Measurements from ENCODE around the gene PTGER1. TPM values are rescaled to one million over a fixed set of nuclear protein-coding genes. Genes with fewer than 3 reads are reported as not detected.

The PTGER1 gene
- total and polyA plus RNA-seq, 9 of the 15 experiments (the other 6 are each of a cell fraction or from before 2014, with no cell fraction given): 0.06 to 0.36 (median 0.31) TPM; not detected in 5

DNA sequence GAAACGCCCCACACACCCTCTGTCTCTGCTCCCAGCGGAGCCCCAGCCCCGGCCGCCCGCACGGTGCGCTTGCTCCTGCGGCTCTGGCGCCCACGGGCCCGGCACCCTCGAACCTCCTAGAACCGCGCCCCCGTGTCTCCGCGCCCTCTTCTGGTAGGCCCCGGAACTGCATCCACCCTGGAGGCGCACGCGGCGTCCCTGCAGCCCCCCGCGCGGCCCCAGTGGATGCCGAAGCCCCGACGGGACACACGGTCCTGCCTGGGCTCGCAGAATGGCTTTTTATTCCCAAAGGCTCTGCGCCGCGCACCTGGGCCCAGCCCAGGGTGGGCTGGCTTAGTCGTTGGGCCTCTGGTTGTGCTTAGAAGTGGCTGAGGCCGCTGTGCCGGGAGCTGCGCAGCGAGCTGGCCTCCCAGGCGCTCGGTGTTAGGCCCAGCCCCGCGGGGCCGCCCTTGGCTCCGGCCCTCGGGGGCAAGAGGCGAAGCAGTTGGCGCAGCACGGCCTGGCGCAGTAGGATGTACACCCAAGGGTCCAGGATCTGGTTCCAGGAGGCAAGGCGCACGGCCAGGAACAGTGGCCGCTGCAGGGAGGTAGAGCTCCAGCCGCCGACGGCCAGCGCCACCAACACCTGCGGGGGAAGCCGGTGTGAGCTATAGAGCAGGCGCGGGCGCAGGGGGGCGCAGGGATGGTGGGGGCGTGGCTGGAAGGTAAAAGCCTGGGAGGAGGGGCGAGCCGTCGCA lies 2.8 kb downstream of the PTGER1 start (continued):
- TF ChIP-seq, protein P1, sequence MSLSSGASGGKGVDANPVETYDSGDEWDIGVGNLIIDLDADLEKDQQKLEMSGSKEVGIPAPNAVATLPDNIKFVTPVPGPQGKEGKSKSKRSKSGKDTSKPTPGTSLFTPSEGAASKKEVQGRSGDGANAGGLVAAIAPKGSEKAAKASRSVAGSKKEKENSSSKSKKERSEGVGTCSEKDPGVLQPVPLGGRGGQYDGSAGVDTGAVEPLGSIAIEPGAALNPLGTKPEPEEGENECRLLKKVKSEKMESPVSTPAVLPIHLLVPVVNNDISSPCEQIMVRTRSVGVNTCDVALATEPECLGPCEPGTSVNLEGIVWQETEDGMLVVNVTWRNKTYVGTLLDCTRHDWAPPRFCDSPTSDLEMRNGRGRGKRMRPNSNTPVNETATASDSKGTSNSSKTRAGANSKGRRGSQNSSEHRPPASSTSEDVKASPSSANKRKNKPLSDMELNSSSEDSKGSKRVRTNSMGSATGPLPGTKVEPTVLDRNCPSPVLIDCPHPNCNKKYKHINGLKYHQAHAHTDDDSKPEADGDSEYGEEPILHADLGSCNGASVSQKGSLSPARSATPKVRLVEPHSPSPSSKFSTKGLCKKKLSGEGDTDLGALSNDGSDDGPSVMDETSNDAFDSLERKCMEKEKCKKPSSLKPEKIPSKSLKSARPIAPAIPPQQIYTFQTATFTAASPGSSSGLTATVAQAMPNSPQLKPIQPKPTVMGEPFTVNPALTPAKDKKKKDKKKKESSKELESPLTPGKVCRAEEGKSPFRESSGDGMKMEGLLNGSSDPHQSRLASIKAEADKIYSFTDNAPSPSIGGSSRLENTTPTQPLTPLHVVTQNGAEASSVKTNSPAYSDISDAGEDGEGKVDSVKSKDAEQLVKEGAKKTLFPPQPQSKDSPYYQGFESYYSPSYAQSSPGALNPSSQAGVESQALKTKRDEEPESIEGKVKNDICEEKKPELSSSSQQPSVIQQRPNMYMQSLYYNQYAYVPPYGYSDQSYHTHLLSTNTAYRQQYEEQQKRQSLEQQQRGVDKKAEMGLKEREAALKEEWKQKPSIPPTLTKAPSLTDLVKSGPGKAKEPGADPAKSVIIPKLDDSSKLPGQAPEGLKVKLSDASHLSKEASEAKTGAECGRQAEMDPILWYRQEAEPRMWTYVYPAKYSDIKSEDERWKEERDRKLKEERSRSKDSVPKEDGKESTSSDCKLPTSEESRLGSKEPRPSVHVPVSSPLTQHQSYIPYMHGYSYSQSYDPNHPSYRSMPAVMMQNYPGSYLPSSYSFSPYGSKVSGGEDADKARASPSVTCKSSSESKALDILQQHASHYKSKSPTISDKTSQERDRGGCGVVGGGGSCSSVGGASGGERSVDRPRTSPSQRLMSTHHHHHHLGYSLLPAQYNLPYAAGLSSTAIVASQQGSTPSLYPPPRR (CRISPR knock-in tag; IDR thresholded peaks at IDR 0.05; ENCODE audit: borderline replicate concordance): no peak
- TF ChIP-seq RBFOX2 (IDR thresholded peaks at IDR 0.05; ENCODE audit: low read depth, low read length) (peak; percentile 62), CBX1 (IDR thresholded peaks at IDR 0.05; ENCODE audit: low read depth) (peak; percentile 68), PHF20 (IDR thresholded peaks at IDR 0.05; ENCODE audit: partially characterized antibody) (peak; percentile 19), ATF1 (CRISPR knock-in tag; IDR thresholded peaks at IDR 0.05) (no peak), ATF1 (tag; IDR thresholded peaks at IDR 0.05) (peak; percentile 41), ZBTB17 (CRISPR knock-in tag; IDR thresholded peaks at IDR 0.05) (peak; percentile 68; the same call in 1 of the 2 replicates), NFXL1 (CRISPR knock-in tag; IDR thresholded peaks at IDR 0.05) (0 out of 2 replicates have a peak, but pooled peaks have one; percentile 56), NFIC (IDR thresholded peaks at IDR 0.05) (peak; percentile 30; the same call in 1 of the 2 replicates), SAP30 (IDR thresholded peaks at IDR 0.05; ENCODE audit: borderline replicate concordance, insufficient read depth, low read depth, low read length, poor library complexity, severe bottlenecking) (no peak), ZNF77 (CRISPR knock-in tag; IDR thresholded peaks at IDR 0.05) (no peak), ZFPM2 (CRISPR knock-in tag; IDR thresholded peaks at IDR 0.05) (peak; percentile 75; the same call in 1 of the 2 replicates), TCF3 (CRISPR knock-in tag; IDR thresholded peaks at IDR 0.05) (no peak), HDGF (IDR thresholded peaks at IDR 0.05) (no peak), ZBTB7A (IDR thresholded peaks at IDR 0.05; ENCODE audit: borderline replicate concordance, control insufficient read depth, low read depth, low read length) (peak; percentile 96), MCM5 (IDR thresholded peaks at IDR 0.05; ENCODE audit: low read depth) (no peak)
- TF ChIP-seq, protein P2, sequence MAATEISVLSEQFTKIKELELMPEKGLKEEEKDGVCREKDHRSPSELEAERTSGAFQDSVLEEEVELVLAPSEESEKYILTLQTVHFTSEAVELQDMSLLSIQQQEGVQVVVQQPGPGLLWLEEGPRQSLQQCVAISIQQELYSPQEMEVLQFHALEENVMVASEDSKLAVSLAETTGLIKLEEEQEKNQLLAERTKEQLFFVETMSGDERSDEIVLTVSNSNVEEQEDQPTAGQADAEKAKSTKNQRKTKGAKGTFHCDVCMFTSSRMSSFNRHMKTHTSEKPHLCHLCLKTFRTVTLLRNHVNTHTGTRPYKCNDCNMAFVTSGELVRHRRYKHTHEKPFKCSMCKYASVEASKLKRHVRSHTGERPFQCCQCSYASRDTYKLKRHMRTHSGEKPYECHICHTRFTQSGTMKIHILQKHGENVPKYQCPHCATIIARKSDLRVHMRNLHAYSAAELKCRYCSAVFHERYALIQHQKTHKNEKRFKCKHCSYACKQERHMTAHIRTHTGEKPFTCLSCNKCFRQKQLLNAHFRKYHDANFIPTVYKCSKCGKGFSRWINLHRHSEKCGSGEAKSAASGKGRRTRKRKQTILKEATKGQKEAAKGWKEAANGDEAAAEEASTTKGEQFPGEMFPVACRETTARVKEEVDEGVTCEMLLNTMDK (IDR thresholded peaks at IDR 0.05; ENCODE audit: borderline replicate concordance, insufficient read depth, low read depth, low read length, poor library complexity, severe bottlenecking): peak; percentile 66
- TF ChIP-seq, protein P3, sequence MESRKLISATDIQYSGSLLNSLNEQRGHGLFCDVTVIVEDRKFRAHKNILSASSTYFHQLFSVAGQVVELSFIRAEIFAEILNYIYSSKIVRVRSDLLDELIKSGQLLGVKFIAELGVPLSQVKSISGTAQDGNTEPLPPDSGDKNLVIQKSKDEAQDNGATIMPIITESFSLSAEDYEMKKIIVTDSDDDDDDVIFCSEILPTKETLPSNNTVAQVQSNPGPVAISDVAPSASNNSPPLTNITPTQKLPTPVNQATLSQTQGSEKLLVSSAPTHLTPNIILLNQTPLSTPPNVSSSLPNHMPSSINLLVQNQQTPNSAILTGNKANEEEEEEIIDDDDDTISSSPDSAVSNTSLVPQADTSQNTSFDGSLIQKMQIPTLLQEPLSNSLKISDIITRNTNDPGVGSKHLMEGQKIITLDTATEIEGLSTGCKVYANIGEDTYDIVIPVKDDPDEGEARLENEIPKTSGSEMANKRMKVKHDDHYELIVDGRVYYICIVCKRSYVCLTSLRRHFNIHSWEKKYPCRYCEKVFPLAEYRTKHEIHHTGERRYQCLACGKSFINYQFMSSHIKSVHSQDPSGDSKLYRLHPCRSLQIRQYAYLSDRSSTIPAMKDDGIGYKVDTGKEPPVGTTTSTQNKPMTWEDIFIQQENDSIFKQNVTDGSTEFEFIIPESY (CRISPR knock-in tag; IDR thresholded peaks at IDR 0.05): peak; percentile 90
- TF ChIP-seq, protein P4, sequence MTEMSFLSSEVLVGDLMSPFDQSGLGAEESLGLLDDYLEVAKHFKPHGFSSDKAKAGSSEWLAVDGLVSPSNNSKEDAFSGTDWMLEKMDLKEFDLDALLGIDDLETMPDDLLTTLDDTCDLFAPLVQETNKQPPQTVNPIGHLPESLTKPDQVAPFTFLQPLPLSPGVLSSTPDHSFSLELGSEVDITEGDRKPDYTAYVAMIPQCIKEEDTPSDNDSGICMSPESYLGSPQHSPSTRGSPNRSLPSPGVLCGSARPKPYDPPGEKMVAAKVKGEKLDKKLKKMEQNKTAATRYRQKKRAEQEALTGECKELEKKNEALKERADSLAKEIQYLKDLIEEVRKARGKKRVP (CRISPR knock-in tag; IDR thresholded peaks at IDR 0.05): peak; percentile 36; the same call in 1 of the 2 replicates
